ENCODE data around the gene PTPRD. TPM values are rescaled to one million over a fixed set of nuclear protein-coding genes. Genes with fewer than 3 reads are reported as not detected.

The PTPRD gene
- total RNA-seq, 2 donors from 2014 or later = 19.6 to 101 TPM

DNA sequence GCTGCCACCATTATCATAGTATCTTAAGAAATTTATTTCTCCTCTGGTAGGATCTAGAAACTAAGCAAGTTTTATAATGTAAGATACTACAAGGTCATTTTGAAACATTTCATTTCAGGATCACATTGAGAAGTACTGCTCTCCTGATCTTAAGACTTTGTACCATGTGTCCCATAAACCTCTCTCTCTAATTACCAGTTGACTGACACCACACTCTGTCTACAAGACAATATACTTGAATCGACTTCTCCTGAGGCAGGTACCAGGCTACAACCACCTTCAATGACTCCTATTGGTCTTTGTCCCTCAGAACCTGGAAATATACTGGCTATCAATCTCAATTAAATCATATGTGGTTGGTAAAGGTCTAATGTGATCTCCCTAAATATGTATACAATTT lies 597.0 kb downstream of the PTPRD start:
- Histone ChIP-seq H3K36me3 (no peaks in the 10 kb centered on the region), H3K4me3 (no peak overlapping the region), H3K9me3 (no peaks in the 10 kb centered on the region), H3K27ac (no peak overlapping the region), H3K4me1 (ENCODE audit: control insufficient read depth in 1 of 2, low read depth in 2 of 2) (no peaks in the 10 kb centered on the region), H3K27me3 (replicated peaks; ENCODE audit: insufficient read depth) (no peaks in the 10 kb centered on the region)
- TF ChIP-seq, protein P1, sequence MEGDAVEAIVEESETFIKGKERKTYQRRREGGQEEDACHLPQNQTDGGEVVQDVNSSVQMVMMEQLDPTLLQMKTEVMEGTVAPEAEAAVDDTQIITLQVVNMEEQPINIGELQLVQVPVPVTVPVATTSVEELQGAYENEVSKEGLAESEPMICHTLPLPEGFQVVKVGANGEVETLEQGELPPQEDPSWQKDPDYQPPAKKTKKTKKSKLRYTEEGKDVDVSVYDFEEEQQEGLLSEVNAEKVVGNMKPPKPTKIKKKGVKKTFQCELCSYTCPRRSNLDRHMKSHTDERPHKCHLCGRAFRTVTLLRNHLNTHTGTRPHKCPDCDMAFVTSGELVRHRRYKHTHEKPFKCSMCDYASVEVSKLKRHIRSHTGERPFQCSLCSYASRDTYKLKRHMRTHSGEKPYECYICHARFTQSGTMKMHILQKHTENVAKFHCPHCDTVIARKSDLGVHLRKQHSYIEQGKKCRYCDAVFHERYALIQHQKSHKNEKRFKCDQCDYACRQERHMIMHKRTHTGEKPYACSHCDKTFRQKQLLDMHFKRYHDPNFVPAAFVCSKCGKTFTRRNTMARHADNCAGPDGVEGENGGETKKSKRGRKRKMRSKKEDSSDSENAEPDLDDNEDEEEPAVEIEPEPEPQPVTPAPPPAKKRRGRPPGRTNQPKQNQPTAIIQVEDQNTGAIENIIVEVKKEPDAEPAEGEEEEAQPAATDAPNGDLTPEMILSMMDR (IDR thresholded peaks at IDR 0.05) = no peak
- no peak for ATAC-seq (ENCODE audit: insufficient number of reproducible peaks, low FRiP score, low read depth)
- DNase-seq (ENCODE audit: low spot score) = no peak

DNA sequence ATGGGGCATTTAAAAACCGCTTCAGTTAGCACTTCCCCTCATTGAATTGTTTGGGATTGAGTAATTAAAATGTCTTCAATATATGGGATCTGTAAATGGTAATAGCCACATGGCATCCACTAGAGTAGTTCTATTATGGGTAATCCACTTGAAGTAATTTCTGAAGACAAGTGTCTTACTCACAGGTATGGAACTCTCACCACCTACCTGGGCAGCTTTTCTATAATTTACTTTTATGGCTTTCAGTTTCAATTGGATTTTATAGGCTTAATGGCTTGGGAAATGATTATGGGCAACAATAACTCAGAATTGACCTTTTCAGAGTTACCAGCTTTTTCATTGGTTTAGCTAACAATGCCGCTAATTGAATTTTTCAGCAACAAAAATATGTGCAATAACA lies 597.9 kb downstream of the PTPRD start:
- no peaks in the 10 kb centered on the region for H3K4me1 ChIP-seq (ENCODE audit: control insufficient read depth in 1 of 2, low read depth in 2 of 2)
- H3K27ac ChIP-seq = no peak overlapping the region
- no peak for ATAC-seq (ENCODE audit: insufficient number of reproducible peaks, low FRiP score, low read depth)
- H3K9me3 ChIP-seq = no peaks in the 10 kb centered on the region
- DNase-seq (ENCODE audit: low spot score) = no peak
- no peaks in the 10 kb centered on the region for H3K27me3 ChIP-seq (replicated peaks; ENCODE audit: insufficient read depth)
- H3K4me3 ChIP-seq = no peak overlapping the region
- no peaks in the 10 kb centered on the region for H3K36me3 ChIP-seq
- TF ChIP-seq, protein P1 (IDR thresholded peaks at IDR 0.05) = no peak

DNA sequence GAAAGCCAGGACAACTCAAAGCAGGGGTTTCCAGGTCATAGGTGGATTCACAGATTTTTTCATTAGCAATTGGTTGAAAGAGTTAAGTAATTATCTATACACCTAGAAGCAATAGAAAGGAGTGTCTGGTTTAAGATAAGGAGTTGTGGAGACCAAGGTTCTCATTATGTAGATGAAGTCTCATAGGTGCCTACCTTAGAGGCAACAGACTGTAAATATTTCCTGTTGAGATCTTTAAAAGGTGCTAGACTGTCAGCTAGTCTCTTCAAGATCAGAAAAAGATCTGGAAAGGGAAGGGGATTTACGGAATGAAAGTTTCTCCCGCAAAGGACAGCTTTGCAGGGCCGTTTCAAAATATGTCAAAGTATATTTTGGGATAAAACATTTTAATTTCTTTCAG lies 603.4 kb downstream of the PTPRD start:
- ATAC-seq (ENCODE audit: insufficient number of reproducible peaks, low FRiP score, low read depth) (no peak), DNase-seq (ENCODE audit: low spot score) (no peak)
- Histone ChIP-seq H3K27ac (no peak overlapping the region), H3K4me3 (no peak overlapping the region), H3K9me3 (no peaks in the 10 kb centered on the region), H3K4me1 (ENCODE audit: control insufficient read depth in 1 of 2, low read depth in 2 of 2) (no peaks in the 10 kb centered on the region), H3K27me3 (replicated peaks; ENCODE audit: insufficient read depth) (no peaks in the 10 kb centered on the region), H3K36me3 (no peaks in the 10 kb centered on the region)
- TF ChIP-seq, protein P1 (IDR thresholded peaks at IDR 0.05) = no peak

DNA sequence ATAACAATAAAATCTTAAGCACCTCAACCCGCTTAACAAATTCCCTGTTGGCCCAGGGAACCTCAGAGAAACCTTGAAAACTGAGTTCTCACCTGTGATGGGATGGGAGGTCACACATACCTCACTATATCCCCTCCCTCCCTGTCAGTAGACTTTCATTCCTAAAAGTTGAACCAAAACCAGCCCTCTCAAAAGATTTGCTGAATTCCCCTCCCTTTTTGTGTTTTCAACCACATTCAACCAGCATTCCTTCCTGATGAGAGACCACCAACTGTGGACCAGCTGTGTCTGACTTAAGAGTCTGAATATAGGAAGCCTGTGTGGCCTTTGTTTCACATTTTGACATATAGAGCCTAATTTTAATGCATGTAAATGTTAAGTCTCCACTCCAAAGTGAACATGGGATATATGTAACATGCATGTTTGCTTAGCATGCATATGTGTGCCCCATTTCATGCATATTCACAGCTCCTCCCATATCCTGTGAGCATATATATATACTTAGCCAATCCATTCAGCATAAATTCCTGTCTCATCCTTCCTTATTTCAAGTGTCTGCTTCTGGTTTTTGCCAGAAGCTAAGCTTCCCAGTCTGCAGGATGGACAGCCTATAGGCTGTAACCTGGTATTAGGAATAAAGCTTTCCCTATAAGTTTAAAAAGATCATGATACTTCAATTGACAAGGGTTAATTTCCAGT lies 604.6 kb downstream of the PTPRD start:
- Histone ChIP-seq H3K9me3 (no peaks in the 10 kb centered on the region), H3K4me3 (no peak overlapping the region), H3K27ac (no peak overlapping the region), H3K36me3 (no peaks in the 10 kb centered on the region), H3K27me3 (replicated peaks; ENCODE audit: insufficient read depth) (no peaks in the 10 kb centered on the region), H3K4me1 (ENCODE audit: control insufficient read depth in 1 of 2, low read depth in 2 of 2) (no peaks in the 10 kb centered on the region)
- ATAC-seq (ENCODE audit: insufficient number of reproducible peaks, low FRiP score, low read depth) (no peak), DNase-seq (ENCODE audit: low spot score) (no peak)
- TF ChIP-seq, protein P1 (IDR thresholded peaks at IDR 0.05) = no peak

DNA sequence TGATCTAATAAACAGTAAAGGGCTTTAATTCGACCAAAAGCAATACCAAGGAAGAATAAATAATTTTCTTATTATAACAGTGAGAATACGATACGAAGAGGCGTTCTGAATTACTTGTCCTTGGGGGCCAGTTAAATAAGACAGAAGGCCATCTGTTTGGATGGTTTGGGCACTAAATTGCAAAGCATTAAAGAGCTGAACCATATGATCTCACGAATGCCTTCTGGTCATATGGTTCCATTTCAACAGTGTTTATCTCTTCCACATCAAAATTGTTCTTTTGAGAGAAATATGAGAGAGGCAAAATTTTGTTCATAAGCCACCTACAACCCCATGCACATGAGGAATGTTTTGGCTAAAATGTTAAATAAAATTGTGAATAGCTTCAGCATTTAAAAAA lies 605.4 kb downstream of the PTPRD start:
- TF ChIP-seq, protein P1 (IDR thresholded peaks at IDR 0.05) = no peak

More for the DNA sequence above, 605.4 kb downstream of the PTPRD start:
- ATAC-seq (ENCODE audit: insufficient number of reproducible peaks, low FRiP score, low read depth) = no peak
- H3K4me1 ChIP-seq (ENCODE audit: control insufficient read depth in 1 of 2, low read depth in 2 of 2) = no peaks in the 10 kb centered on the region
- no peak overlapping the region for H3K4me3 ChIP-seq
- no peaks in the 10 kb centered on the region for H3K27me3 ChIP-seq (replicated peaks; ENCODE audit: insufficient read depth)
- DNase-seq (ENCODE audit: low spot score) = no peak
- no peaks in the 10 kb centered on the region for H3K9me3 ChIP-seq
- H3K27ac ChIP-seq = no peak overlapping the region
- H3K36me3 ChIP-seq = no peaks in the 10 kb centered on the region
